ENCODE results near the gene GIGYF2. TPM values are rescaled to one million over a fixed set of nuclear protein-coding genes. Genes with fewer than 3 reads are reported as not detected.
"Not testable (repeated sequence)": the region's sequence is repeated elsewhere in the genome, so short reads cannot be mapped to it uniquely, and the experiment has no call there.

GIGYF2 gene
- total and polyA plus RNA-seq, 2 of the 13 experiments (the other 11 are each of a cell fraction or from before 2014, with no cell fraction given): 44.9 to 73.5 TPM

GRCh38 chr2:232683368-232683767 is 13.8 kb upstream of the GIGYF2 start (continued):
- no peak for TF ChIP-seq ARID4A (CRISPR knock-in tag; IDR thresholded peaks at IDR 0.05; ENCODE audit: borderline replicate concordance)
- TF ChIP-seq ZSCAN31 (CRISPR knock-in tag; IDR thresholded peaks at IDR 0.05; ENCODE audit: low read depth): no peak
- no peak for TF ChIP-seq U2AF2 (IDR thresholded peaks at IDR 0.05; ENCODE audit: low read depth, low read length)
- no peak for TF ChIP-seq ZNF703 (CRISPR knock-in tag; IDR thresholded peaks at IDR 0.05; ENCODE audit: borderline replicate concordance)

- CTCF ChIA-PET (ENCODE audit: low intra/inter-chr PET ratio, low total read pairs); H3K79me2 ChIP-seq (ENCODE audit: insufficient read depth, low read length); H4K20me1 ChIP-seq (ENCODE audit: insufficient read depth, low read length); H3K27ac ChIP-seq (ENCODE audit: extremely low read length, insufficient read depth, low read length); intact Hi-C loops (cut with micrococcal nuclease; ENCODE audit: unreplicated experiment); BruUV-seq (replicated peaks); DNase-seq (ENCODE audit: low spot score); H3K4me1 ChIP-seq (ENCODE audit: insufficient read depth, low read length); H3K36me3 ChIP-seq (replicated peaks in 1 of 2; ENCODE audit: control insufficient read depth in 1 of 2, insufficient read depth in 2 of 2, low read length in 2 of 2); H3K9ac ChIP-seq (ENCODE audit: insufficient read depth, low read depth, low read length); H2AFZ ChIP-seq (ENCODE audit: low read length); FAIRE-seq; ATAC-seq; H3K9me3 ChIP-seq (ENCODE audit: low read length); H3K4me3 ChIP-seq (replicated peaks in 1 of 3; ENCODE audit: insufficient read depth in 1 of 3, low read depth in 2 of 3, low read length in 3 of 3); POLR2A ChIA-PET; H3K4me2 ChIP-seq (ENCODE audit: low read depth, low read length); H3K27me3 ChIP-seq (ENCODE audit: control insufficient read depth in 1 of 2, insufficient read depth in 2 of 2, low read length in 2 of 2); in situ Hi-C loops (cut with HindIII; ENCODE audit: extremely low pct_ligation_motif_present, low pct_unique_long_range_greater_than_20kb): not testable (repeated sequence)
- WGBS (ENCODE audit: low lambda C conversion rate): 60% methylated on average over 6 of the region's 6 CpGs
Measured at GRCh38 chr2:232685391-232685790, 11.7 kb upstream of the GIGYF2 start.
